GM21515 (cell line): ENCODE results near the gene ACSF3.
"Not testable (repeated sequence)": the region's sequence is repeated elsewhere in the genome, so short reads cannot be mapped to it uniquely, and the experiment has no call there.

Experiments
- ATAC-seq: cut with Tn5 transposase; IDR thresholded peaks from one replicate; pipeline ENCODE4 v1.9.1; 2021; ENCODE audit not compliant: unreplicated experiment

ACSF3 gene

DNA sequence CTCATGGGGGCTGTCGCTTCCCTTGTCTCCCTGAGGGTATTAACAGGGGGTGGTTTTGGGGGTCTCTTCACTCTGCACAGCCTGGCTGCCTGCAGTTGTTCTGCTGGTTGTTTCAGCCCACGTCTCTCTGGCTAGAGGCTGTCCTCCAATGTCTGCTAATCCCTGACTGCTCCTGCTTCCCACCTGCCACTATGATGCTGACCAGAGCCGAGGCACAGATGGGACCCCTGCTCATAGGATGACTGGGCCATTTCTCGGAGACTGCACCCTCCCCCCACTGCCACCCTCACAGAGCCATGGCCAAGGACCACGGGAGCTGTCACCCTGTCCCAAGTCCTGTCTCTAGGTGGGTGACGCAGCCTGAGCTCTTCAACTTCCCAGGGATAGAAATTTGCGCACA, 1.6 kb upstream of the ACSF3 start:
- ATAC-seq: no peak

DNA sequence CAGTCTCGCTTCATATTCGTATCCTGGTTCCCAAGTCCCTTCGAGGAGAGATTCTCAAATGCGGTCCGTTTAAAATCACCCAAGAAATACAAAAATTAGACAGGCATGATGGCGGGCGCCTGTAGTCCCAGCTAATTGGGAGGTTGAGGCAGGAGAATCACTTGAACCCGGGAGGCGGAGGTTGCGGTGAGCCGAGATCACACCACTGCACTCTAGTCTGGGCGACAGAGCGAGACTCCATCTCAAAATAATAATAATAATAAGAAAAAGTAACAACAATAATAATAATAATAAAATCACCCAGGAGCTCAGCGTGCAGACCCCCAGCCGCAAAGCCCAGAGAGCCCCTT, 425 bp upstream of the ACSF3 start:
- ATAC-seq: not testable (repeated sequence)

GRCh38 chr16:89094252-89094879, 714 bp downstream of the ACSF3 start:
- ATAC-seq: no peak

- no peak for ATAC-seq
These were observed 1.2 kb downstream of the ACSF3 start for GRCh38 chr16:89094880-89095258.

DNA sequence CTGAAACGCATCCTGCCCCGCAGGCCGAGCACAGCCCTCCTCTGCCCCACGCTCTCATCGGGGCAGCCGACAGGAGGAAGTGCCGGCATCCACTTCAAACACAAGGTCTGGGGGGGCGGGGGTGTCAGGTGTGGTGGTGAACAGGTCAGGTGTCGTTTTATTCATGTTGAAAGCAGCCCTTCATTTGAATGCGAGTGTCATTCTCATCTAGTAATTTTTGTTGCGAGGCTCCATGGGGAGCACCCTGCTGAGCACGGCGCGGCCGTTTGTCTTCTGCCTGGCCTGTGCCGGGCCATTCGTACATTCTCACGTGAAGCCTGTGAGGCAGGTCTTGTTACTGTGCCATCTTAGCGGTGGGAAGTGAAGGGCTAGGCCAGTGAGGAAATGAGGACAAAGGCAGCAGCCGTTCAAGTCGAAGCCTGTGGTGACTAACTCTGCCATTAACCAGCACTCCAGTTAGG, 1.9 kb downstream of the ACSF3 start:
- no peak for ATAC-seq

- ATAC-seq: no peak
These were observed 2.5 kb downstream of the ACSF3 start for GRCh38 chr16:89096042-89096717.

DNA sequence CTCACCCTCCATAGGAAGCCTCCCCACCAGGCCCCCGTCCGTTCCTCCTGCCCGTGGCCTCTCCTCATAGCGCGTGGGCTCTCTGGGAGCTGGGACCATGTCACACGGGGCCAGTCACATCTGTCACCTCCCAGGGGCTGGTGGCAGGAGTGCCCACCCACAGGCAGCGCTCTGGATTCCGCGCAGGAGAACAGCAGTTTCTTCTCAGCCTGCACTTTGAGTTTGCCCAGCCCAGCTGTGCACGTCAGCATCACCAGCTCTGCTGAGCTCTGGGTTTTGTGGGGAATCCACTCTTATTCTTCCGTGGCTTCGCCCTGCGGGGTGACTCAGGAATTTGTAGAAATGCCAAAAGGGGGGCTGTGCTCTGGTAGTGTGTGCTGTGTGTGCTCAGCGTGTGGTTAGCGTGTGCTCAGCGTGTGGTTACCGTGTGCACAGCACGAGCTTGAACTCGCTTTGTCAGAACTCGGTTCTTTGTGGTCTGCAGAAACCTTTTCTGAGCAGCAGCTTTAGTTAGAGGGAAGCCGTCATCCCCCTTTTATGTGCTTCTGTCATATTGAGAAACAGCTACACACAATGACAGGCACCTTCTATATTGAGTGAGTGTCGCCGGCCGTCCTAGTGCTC, 3.2 kb downstream of the ACSF3 start:
- no peak for ATAC-seq

- no peak for ATAC-seq
These were observed 3.7 kb downstream of the ACSF3 start for GRCh38 chr16:89097392-89097772.

GRCh38 chr16:89098767-89099430, 5.2 kb downstream of the ACSF3 start:
- no peak for ATAC-seq

DNA sequence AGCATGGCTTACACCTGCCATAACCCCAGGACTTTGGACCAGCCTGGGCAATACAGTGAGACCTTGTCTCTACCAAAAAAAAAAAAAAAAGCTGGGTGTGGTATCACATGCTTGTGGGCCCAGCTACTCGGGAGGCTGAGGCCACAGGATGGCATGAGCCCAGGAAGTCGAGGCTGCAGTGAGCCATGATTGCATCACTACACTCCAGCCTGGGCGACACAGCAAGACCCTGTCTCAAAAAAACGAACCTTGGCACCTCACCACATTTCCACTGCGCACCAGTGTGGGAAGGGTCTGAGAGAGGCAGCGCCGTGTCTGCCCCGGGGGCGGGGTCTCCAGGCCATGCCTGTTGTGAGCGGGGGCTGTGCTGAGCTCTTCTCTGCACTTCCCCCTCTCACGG, 6.3 kb downstream of the ACSF3 start:
- no peak for ATAC-seq

GRCh38 chr16:89100601-89101302, 7.1 kb downstream of the ACSF3 start:
- ATAC-seq: no peak

- ATAC-seq: no peak
These were observed 7.8 kb downstream of the ACSF3 start for GRCh38 chr16:89101303-89102040.

DNA sequence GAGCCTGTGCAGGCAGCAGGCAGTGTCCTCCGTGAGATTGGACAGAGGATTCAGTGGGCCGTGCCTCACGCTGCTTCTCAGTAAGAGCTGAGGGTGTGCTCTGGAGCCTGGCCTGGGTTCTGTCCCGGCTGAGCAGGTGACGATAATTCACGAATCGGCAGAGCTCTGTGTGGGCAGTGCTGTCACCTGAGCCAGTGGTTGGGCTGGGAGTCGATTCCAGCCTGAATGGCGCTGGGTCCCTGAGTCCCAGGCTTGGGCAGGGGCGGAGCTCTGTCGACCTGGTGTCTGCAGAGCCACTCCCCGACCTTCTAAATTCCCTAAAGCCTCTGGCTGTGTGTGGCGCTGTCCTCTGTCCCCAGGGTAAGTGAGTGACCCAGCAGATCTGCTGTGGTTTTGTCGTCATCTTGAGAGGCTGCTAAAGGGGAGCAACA, 8.4 kb downstream of the ACSF3 start:
- no peak for ATAC-seq

DNA sequence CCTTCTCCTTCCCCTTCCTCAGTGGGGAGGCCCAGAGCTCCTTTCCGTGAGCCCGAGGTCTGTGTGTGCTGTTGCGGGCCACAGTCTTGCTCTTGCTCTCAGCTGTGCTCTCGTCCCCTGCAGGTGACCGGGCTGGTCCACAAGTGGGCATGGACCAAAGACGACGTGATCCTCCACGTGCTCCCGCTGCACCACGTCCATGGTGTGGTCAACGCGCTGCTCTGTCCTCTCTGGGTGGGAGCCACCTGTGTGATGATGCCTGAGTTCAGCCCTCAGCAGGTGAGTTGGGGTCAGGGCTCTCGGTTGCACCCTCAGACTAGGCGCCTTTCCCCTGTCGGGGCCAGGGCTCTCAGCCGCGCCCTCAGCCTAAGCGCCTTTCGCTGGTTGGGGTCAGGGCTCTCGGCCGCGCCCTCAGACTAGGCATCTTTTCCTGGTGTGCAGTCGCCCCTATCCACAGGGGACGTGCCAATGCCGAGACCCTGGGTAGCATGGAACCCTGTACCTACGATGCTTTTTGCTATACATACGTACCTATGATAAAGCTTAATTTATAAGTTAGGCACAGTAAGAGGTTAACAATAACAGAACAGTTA, 8.9 kb downstream of the ACSF3 start:
- ATAC-seq: no peak

DNA sequence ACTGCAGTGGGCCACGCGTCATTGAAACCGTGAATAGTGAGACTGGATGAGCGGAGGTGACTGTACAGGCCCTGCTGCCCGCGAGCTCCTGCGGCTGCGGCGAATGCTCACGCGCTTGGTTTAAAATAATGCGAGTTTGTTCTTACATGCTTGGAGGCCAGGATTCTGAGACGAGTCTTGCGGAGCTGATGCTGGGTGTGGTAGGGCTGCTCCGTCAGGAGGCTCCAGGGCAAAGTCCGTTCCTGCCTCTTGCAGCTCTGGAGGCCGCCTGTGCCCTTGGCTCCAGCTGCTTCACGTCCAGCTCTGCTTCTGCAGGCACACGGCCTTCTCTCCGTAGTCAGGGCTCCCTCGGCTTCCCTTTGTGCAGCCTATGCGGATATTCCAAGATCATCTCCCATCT, 9.5 kb downstream of the ACSF3 start:
- no peak for ATAC-seq

GRCh38 chr16:89103781-89104180, 10.1 kb downstream of the ACSF3 start:
- ATAC-seq: no peak

DNA sequence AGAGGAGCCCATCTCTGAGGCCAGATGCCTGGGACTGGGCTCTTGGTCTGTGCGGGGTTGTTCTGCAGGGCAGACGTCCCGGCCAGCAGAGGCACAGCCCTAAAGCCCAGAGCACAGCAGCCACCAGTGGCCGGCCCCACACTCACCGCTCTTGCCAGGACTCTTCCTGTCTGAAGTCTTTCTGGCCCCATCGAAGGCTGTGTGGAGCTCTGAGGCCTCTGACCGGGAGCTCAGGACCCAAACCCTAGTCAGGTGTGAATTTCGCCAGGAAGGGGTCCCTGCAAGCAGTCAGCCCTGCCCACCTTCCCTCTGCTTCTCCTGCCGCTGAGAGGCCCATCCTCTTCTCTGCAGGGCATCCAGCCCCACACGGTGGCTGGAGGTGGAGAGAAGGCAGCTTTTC, 10.7 kb downstream of the ACSF3 start:
- no peak for ATAC-seq

DNA sequence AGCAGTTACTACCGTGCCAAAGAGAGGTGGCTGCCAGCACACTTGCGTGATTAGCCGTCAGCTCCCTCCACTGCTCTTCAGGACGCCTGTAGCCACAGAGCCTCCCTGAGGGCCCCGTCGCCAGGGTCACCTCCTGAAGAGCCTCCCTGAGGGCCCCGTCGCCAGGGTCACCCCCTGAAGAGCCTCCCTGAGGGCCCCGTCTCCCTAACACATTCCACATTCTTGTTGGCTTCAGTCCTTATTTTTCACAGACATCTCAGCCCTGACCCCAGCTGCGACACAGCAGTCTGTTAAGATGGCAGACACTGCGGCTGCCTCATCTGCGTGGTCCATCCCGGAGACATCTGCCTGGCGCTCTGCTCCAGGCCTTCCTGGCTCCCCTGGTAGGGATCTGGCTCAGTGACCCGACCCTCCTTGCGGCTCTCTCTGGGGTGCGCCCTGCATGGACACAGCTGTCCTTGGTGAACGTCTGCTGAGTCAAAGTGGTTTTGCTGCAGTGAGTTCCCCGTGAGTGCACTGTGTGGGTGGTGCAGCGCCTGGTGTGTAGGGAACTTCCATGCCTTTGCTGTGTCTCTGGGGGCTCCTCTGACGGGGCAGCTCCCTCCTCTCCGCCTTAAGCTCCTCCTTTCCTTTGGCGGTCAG, 11.4 kb downstream of the ACSF3 start:
- no peak for ATAC-seq

DNA sequence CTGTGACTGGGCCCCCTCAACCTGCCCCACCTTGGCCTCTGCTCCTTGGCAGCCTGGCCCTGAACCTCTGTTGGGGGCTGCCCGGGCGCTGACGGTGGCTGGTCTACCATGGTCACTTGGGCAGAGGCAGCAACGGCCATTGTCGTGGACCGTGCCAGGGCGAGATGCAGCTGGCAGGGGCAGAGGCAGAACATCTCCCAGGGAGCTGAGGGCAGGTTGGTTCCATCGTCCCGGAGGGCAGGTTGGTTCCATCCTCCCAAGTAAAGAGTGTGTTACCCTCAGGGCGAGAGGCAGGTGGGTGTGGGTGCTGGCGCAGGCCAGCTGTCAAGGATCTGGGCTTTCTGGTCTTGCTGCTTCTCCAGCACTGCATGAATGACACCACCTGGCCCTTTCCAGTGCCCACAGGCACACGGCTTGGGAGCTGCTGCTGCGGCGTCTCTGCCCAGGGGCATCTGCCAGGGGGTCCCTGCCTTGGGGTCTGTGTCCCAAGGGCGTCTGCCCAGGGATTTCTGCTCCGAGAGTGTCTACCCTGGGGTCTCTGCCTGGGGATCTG, 12.0 kb downstream of the ACSF3 start:
- no peak for ATAC-seq
